GM12891 (cell line): Measurements from ENCODE around the gene GPD1L.

ENCODE experiments used
- POLR2A ChIP-seq: IDR thresholded peaks from 2 replicates; pipeline ENCODE4 v1.6.1; 2011; ENCODE audit warnings: low read depth, low read length, control low read depth
- POLR2AphosphoS5 ChIP-seq: IDR thresholded peaks from 2 replicates; pipeline ENCODE4 v1.6.1; 2011; ENCODE audit warnings: low read depth, low read length, control low read depth
- TAF1 ChIP-seq: IDR thresholded peaks from 2 replicates; pipeline ENCODE4 v1.6.1; 2011; ENCODE audit warnings: low read depth, low read length, control low read depth

GRCh38 chr3:32177702-32178198, 71.3 kb downstream of the GPD1L start:
- TF ChIP-seq POLR2A (no peak), POLR2AphosphoS5 (no peak), TAF1 (no peak)
